GM19468 (cell line): ENCODE measurements around the gene WRAP73.

Source experiments
- ATAC-seq: cut with Tn5 transposase; IDR thresholded peaks from one replicate; pipeline ENCODE4 v1.9.1; 2021; ENCODE audit warnings: mild to moderate bottlenecking, moderate library complexity, moderate number of reproducible peaks; ENCODE audit not compliant: unreplicated experiment; ENCODE audit errors: extremely low read depth

Gene WRAP73

GRCh38 chr1:3617806-3618345, 32.0 kb downstream of the WRAP73 start:
- no peak for ATAC-seq

- ATAC-seq, result no peak
Observed at GRCh38 chr1:3616861-3617260, 33.0 kb downstream of the WRAP73 start.

- ATAC-seq, result no peak
Observed at GRCh38 chr1:3614755-3615742, 34.9 kb downstream of the WRAP73 start.

GRCh38 chr1:3612123-3612522, 37.8 kb downstream of the WRAP73 start:
- ATAC-seq, result no peak

GRCh38 chr1:3611170-3612019, 38.5 kb downstream of the WRAP73 start, which contains the start of gene MEGF6:
Gene MEGF6 (minus strand): TSS chr1:3611508. CDS start chr1:3611268, 240 bp downstream.
- no peak for ATAC-seq

- no peak for ATAC-seq
Observed at GRCh38 chr1:3610527-3611169, 39.3 kb downstream of the WRAP73 start.

- no peak for ATAC-seq
Observed at GRCh38 chr1:3609769-3610526, 40.0 kb downstream of the WRAP73 start.

- ATAC-seq, result no peak
Observed at GRCh38 chr1:3609016-3609768, 40.7 kb downstream of the WRAP73 start.

- ATAC-seq, result no peak
Observed at GRCh38 chr1:3608154-3608553, 41.7 kb downstream of the WRAP73 start.

- no peak for ATAC-seq
Observed at GRCh38 chr1:3607703-3608065, 42.2 kb downstream of the WRAP73 start.

GRCh38 chr1:3606779-3607702, 42.9 kb downstream of the WRAP73 start:
- ATAC-seq, result no peak

- no peak for ATAC-seq
Observed at GRCh38 chr1:3604997-3605823, 44.7 kb downstream of the WRAP73 start.

- ATAC-seq, result no peak
Observed at GRCh38 chr1:3604468-3604974, 45.4 kb downstream of the WRAP73 start.

- ATAC-seq, result no peak
Observed at GRCh38 chr1:3603571-3604467, 46.1 kb downstream of the WRAP73 start.

- ATAC-seq, result no peak
Observed at GRCh38 chr1:3603156-3603555, 46.7 kb downstream of the WRAP73 start.

GRCh38 chr1:3602375-3602774, 47.5 kb downstream of the WRAP73 start:
- no peak for ATAC-seq
